ENCODE data around the gene PCYT1A. TPM values are rescaled to one million over a fixed set of nuclear protein-coding genes. Genes with fewer than 3 reads are reported as not detected.

Gene PCYT1A
- total and polyA plus RNA-seq, 2 of the 13 experiments (the other 11 are each of a cell fraction or from before 2014, with no cell fraction given): 26.4 to 45.3 TPM

DNA sequence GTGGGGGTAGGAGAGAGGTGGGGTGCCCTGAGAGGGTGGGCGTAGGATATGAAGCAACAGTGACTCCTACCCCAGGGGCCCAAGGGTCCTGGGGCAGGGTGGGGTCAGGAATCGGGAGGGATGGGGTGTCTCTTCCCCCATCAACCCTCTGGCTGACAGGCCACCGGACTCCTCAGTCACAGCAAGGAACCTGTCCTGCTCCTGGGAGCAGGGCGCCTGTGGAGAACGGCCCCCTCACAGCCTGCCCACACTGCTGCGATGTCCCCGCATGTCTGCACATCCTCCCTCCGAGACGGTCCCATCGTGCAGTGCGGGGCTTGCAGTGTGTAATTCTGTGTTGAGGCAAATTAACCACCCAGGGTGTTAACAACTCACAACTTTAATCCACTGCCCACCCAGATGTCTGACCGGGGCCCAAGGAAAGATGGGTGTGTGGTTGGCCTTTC lies 48.0 kb upstream of the PCYT1A start:
- no peaks in the 10 kb centered on the region for H3K27me3 ChIP-seq (ENCODE audit: control insufficient read depth in 1 of 2, insufficient read depth in 2 of 2, low read length in 2 of 2)
- ATAC-seq: peak; percentile 71
- H3K9ac ChIP-seq (ENCODE audit: insufficient read depth, low read depth, low read length): peak overlapping the region; percentile 49; the same call in 1 of the 2 replicates
- intact Hi-C loops (cut with micrococcal nuclease; ENCODE audit: unreplicated experiment) (no loop called here), in situ Hi-C loops (cut with HindIII; ENCODE audit: extremely low pct_ligation_motif_present, low pct_unique_long_range_greater_than_20kb) (no loop called here)
- no peak for DNase-seq (ENCODE audit: low spot score)
- no peaks in the 10 kb centered on the region for H3K36me3 ChIP-seq (replicated peaks in 1 of 2; ENCODE audit: control insufficient read depth in 1 of 2, insufficient read depth in 2 of 2, low read length in 2 of 2)
- BruUV-seq (replicated peaks): no TSS peak
- no peaks in the 10 kb centered on the region for H4K20me1 ChIP-seq (ENCODE audit: insufficient read depth, low read length)
- WGBS (ENCODE audit: low lambda C conversion rate): 35% methylated on average over 7 of the region's 12 CpGs
- no peak for FAIRE-seq
- POLR2A ChIA-PET: no interaction called here
- peak overlapping the region; percentile 78 for H3K4me2 ChIP-seq (ENCODE audit: low read depth, low read length)
- peaks cover 23% of the 10 kb centered on the region for H3K4me1 ChIP-seq (ENCODE audit: insufficient read depth, low read length)
- CTCF ChIA-PET (ENCODE audit: low intra/inter-chr PET ratio, low total read pairs): no interaction called here
- no peaks in the 10 kb centered on the region for H3K79me2 ChIP-seq (ENCODE audit: insufficient read depth, low read length)
- no peak overlapping the region for H3K27ac ChIP-seq (ENCODE audit: extremely low read length, insufficient read depth, low read length)
- TF ChIP-seq ZNF687 (CRISPR knock-in tag; IDR thresholded peaks at IDR 0.05) (peak; percentile 41), ZSCAN31 (CRISPR knock-in tag; IDR thresholded peaks at IDR 0.05; ENCODE audit: low read depth) (no peak)
- peak overlapping the region; percentile 77 for H2AFZ ChIP-seq (ENCODE audit: low read length)
- H3K4me3 ChIP-seq (replicated peaks in 1 of 3; ENCODE audit: insufficient read depth in 1 of 3, low read depth in 2 of 3, low read length in 3 of 3): peak overlapping the region; percentile 40 to 60 (median 42); a peak in 4 of 6 replicates
- H3K9me3 ChIP-seq (ENCODE audit: low read length): no peaks in the 10 kb centered on the region

DNA sequence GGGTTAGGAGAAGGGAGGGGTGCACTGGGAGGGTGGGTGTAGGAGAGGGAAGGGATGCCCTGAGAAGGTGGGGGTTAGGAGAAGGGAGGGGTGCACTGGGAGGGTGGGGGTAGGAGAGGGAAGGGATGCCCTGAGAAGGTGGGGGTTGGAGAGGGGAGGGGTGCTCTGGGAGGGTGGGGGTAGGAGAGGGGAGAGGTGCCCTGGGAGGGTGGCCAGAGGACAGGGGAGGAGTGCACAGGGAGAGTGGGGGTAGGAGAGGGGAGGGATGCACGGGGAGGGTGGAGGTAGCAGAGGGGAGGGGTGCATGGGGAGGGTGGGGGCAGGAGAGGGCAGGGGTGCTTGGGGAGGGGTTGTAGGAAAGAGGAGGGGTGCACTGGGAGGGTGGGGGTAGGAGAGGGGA lies 47.5 kb upstream of the PCYT1A start:
- Histone ChIP-seq H3K36me3 (replicated peaks in 1 of 2; ENCODE audit: control insufficient read depth in 1 of 2, insufficient read depth in 2 of 2, low read length in 2 of 2) (no peaks in the 10 kb centered on the region), H3K9me3 (ENCODE audit: low read length) (no peaks in the 10 kb centered on the region), H3K9ac (ENCODE audit: insufficient read depth, low read depth, low read length) (no peak overlapping the region), H3K79me2 (ENCODE audit: insufficient read depth, low read length) (no peaks in the 10 kb centered on the region), H3K27ac (ENCODE audit: extremely low read length, insufficient read depth, low read length) (no peak overlapping the region), H3K4me2 (ENCODE audit: low read depth, low read length) (no peak overlapping the region), H4K20me1 (ENCODE audit: insufficient read depth, low read length) (no peaks in the 10 kb centered on the region), H2AFZ (ENCODE audit: low read length) (no peak overlapping the region), H3K4me3 (replicated peaks in 1 of 3; ENCODE audit: insufficient read depth in 1 of 3, low read depth in 2 of 3, low read length in 3 of 3) (no peak overlapping the region), H3K4me1 (ENCODE audit: insufficient read depth, low read length) (peaks cover 23% of the 10 kb centered on the region), H3K27me3 (ENCODE audit: control insufficient read depth in 1 of 2, insufficient read depth in 2 of 2, low read length in 2 of 2) (no peaks in the 10 kb centered on the region)
- WGBS (ENCODE audit: low lambda C conversion rate): 12% methylated on average over 1 of the region's 1 CpG
- FAIRE-seq (no peak), ATAC-seq (no peak), DNase-seq (ENCODE audit: low spot score) (no peak)
- CTCF ChIA-PET (ENCODE audit: low intra/inter-chr PET ratio, low total read pairs): no interaction called here
- intact Hi-C loops (cut with micrococcal nuclease; ENCODE audit: unreplicated experiment): no loop called here
- POLR2A ChIA-PET: no interaction called here
- in situ Hi-C loops (cut with HindIII; ENCODE audit: extremely low pct_ligation_motif_present, low pct_unique_long_range_greater_than_20kb): no loop called here
- BruUV-seq (replicated peaks): no TSS peak
- TF ChIP-seq ZNF652 (CRISPR knock-in tag; IDR thresholded peaks at IDR 0.05; ENCODE audit: borderline replicate concordance, low read depth): no peak
- no peak for TF ChIP-seq ZNF235 (CRISPR knock-in tag; IDR thresholded peaks at IDR 0.05; ENCODE audit: borderline replicate concordance)
- no peak for TF ChIP-seq HCFC1 (IDR thresholded peaks at IDR 0.05; ENCODE audit: low read depth, low read length)
- TF ChIP-seq LRRFIP1 (CRISPR knock-in tag; conservative IDR thresholded peaks at IDR 0.05): no peak
- no peak for TF ChIP-seq IKZF4 (CRISPR knock-in tag; IDR thresholded peaks at IDR 0.05; ENCODE audit: borderline replicate concordance, low read depth, not compliant biosample characterization)
- TF ChIP-seq MXD3 (CRISPR knock-in tag; IDR thresholded peaks at IDR 0.05): no peak
- TF ChIP-seq ZNF775 (CRISPR knock-in tag; IDR thresholded peaks at IDR 0.05; ENCODE audit: borderline replicate concordance): no peak
